ENCODE data around the gene CYB5R3. TPM values are rescaled to one million over a fixed set of nuclear protein-coding genes. Genes with fewer than 3 reads are reported as not detected.
"Not testable (repeated sequence)": the region's sequence is repeated elsewhere in the genome, so short reads cannot be mapped to it uniquely, and the experiment has no call there.

Gene CYB5R3
- polyA plus RNA-seq, 1 donor (not counting 4 experiments of a cell fraction or from before 2014, with no cell fraction given): 102 TPM

GRCh38 chr22:42670921-42671709, 21.9 kb upstream of the CYB5R3 start:
- no peaks in the 10 kb centered on the region for H3K9me1 ChIP-seq (ENCODE audit: control insufficient read depth, extremely low read depth, insufficient read depth, low read length)
- DNase-seq (ENCODE audit: low read depth, low spot score) (no peak), FAIRE-seq (no peak)
- H3K9me3 ChIP-seq (ENCODE audit: control insufficient read depth, low read depth, low read length): no peaks in the 10 kb centered on the region
- TF ChIP-seq EZH2 (IDR thresholded peaks at IDR 0.05; ENCODE audit: low read length) (no peak), CTCF (optimal IDR thresholded peaks at IDR 0.05 in 1 of 3, IDR thresholded peaks at IDR 0.05 in 1 of 3, conservative IDR thresholded peaks at IDR 0.05 in 1 of 3; ENCODE audit: extremely low read depth in 1 of 3, insufficient read depth in 2 of 3, low read length in 3 of 3) (no peak)
- dilution Hi-C loops (cut with MboI; ENCODE audit: extremely low pct_ligation_motif_present, low sequenced_read_pairs): no loop called here
- H2AFZ ChIP-seq (ENCODE audit: control insufficient read depth, low read length): no peak overlapping the region
- no peak overlapping the region for H3K4me2 ChIP-seq (ENCODE audit: control insufficient read depth, extremely low read depth, insufficient read depth, low read depth, low read length)
- H3K27me3 ChIP-seq (ENCODE audit: control insufficient read depth, extremely low read depth, insufficient read depth, low read length): no peaks in the 10 kb centered on the region
- no peaks in the 10 kb centered on the region for H3K4me1 ChIP-seq (ENCODE audit: control insufficient read depth, extremely low read depth, insufficient read depth, low read length)
- H3K79me2 ChIP-seq (ENCODE audit: control insufficient read depth, insufficient read depth, low read length): no peaks in the 10 kb centered on the region
- no peak overlapping the region for H3K27ac ChIP-seq (ENCODE audit: control insufficient read depth, insufficient read depth, low read length)
- H3K9ac ChIP-seq (ENCODE audit: control insufficient read depth, extremely low read depth, insufficient read depth, low read length): no peak overlapping the region
- no peaks in the 10 kb centered on the region for H4K20me1 ChIP-seq (ENCODE audit: control insufficient read depth, extremely low read depth, insufficient read depth, low read length)
- H3K4me3 ChIP-seq (ENCODE audit: control insufficient read depth in 2 of 3, extremely low read depth in 1 of 3, insufficient read depth in 2 of 3, low read depth in 1 of 3, low read length in 3 of 3): no peak overlapping the region
- H3K36me3 ChIP-seq (ENCODE audit: control insufficient read depth in 2 of 2, extremely low read depth in 1 of 2, insufficient read depth in 2 of 2, low read length in 2 of 2): no peaks in the 10 kb centered on the region

- no peaks in the 10 kb centered on the region for H3K9me1 ChIP-seq (ENCODE audit: control insufficient read depth, extremely low read depth, insufficient read depth, low read length)
- DNase-seq (ENCODE audit: low read depth, low spot score) (no peak), FAIRE-seq (no peak)
- H3K9me3 ChIP-seq (ENCODE audit: control insufficient read depth, low read depth, low read length): no peaks in the 10 kb centered on the region
- no peak overlapping the region for H3K4me3 ChIP-seq (ENCODE audit: control insufficient read depth in 2 of 3, extremely low read depth in 1 of 3, insufficient read depth in 2 of 3, low read depth in 1 of 3, low read length in 3 of 3)
- no peak overlapping the region for H2AFZ ChIP-seq (ENCODE audit: control insufficient read depth, low read length)
- H3K27ac ChIP-seq (ENCODE audit: control insufficient read depth, insufficient read depth, low read length): no peak overlapping the region
- no peaks in the 10 kb centered on the region for H3K36me3 ChIP-seq (ENCODE audit: control insufficient read depth in 2 of 2, extremely low read depth in 1 of 2, insufficient read depth in 2 of 2, low read length in 2 of 2)
- H3K4me1 ChIP-seq (ENCODE audit: control insufficient read depth, extremely low read depth, insufficient read depth, low read length): no peaks in the 10 kb centered on the region
- H3K79me2 ChIP-seq (ENCODE audit: control insufficient read depth, insufficient read depth, low read length): no peaks in the 10 kb centered on the region
- H4K20me1 ChIP-seq (ENCODE audit: control insufficient read depth, extremely low read depth, insufficient read depth, low read length): no peaks in the 10 kb centered on the region
- dilution Hi-C loops (cut with MboI; ENCODE audit: extremely low pct_ligation_motif_present, low sequenced_read_pairs): no loop called here
- TF ChIP-seq EZH2 (IDR thresholded peaks at IDR 0.05; ENCODE audit: low read length): no peak
- TF ChIP-seq CTCF (optimal IDR thresholded peaks at IDR 0.05 in 1 of 3, IDR thresholded peaks at IDR 0.05 in 1 of 3, conservative IDR thresholded peaks at IDR 0.05 in 1 of 3; ENCODE audit: extremely low read depth in 1 of 3, insufficient read depth in 2 of 3, low read length in 3 of 3): no peak
- H3K9ac ChIP-seq (ENCODE audit: control insufficient read depth, extremely low read depth, insufficient read depth, low read length): no peak overlapping the region
- no peak overlapping the region for H3K4me2 ChIP-seq (ENCODE audit: control insufficient read depth, extremely low read depth, insufficient read depth, low read depth, low read length)
- no peaks in the 10 kb centered on the region for H3K27me3 ChIP-seq (ENCODE audit: control insufficient read depth, extremely low read depth, insufficient read depth, low read length)
These were observed 20.9 kb upstream of the CYB5R3 start for GRCh38 chr22:42670046-42670445.

- H3K4me1 ChIP-seq (ENCODE audit: control insufficient read depth, extremely low read depth, insufficient read depth, low read length); H3K9me1 ChIP-seq (ENCODE audit: control insufficient read depth, extremely low read depth, insufficient read depth, low read length); H4K20me1 ChIP-seq (ENCODE audit: control insufficient read depth, extremely low read depth, insufficient read depth, low read length); H3K4me3 ChIP-seq (ENCODE audit: control insufficient read depth in 2 of 3, extremely low read depth in 1 of 3, insufficient read depth in 2 of 3, low read depth in 1 of 3, low read length in 3 of 3); FAIRE-seq; H3K27me3 ChIP-seq (ENCODE audit: control insufficient read depth, extremely low read depth, insufficient read depth, low read length); H3K9me3 ChIP-seq (ENCODE audit: control insufficient read depth, low read depth, low read length); H3K36me3 ChIP-seq (ENCODE audit: control insufficient read depth in 2 of 2, extremely low read depth in 1 of 2, insufficient read depth in 2 of 2, low read length in 2 of 2); DNase-seq (ENCODE audit: low read depth, low spot score); H3K27ac ChIP-seq (ENCODE audit: control insufficient read depth, insufficient read depth, low read length); H3K79me2 ChIP-seq (ENCODE audit: control insufficient read depth, insufficient read depth, low read length); H3K9ac ChIP-seq (ENCODE audit: control insufficient read depth, extremely low read depth, insufficient read depth, low read length); dilution Hi-C loops (cut with MboI; ENCODE audit: extremely low pct_ligation_motif_present, low sequenced_read_pairs); H2AFZ ChIP-seq (ENCODE audit: control insufficient read depth, low read length); H3K4me2 ChIP-seq (ENCODE audit: control insufficient read depth, extremely low read depth, insufficient read depth, low read depth, low read length): not testable (repeated sequence)
These were observed 17.2 kb upstream of the CYB5R3 start for GRCh38 chr22:42666393-42666792.

Data from keratinocyte (primary cell).